Mesothelial cell of epicardium (in vitro differentiated cells): ENCODE data around the gene TMEM150B. TPM values are rescaled to one million over a fixed set of nuclear protein-coding genes. Genes with fewer than 3 reads are reported as not detected.

Experiments used
- DNase-seq, 2 experiments: peaks; one replicate each; pipeline ENCODE4 v3.0.0; 2021; ENCODE audit warnings: low spot score in 2 of 2; ENCODE audit not compliant: unreplicated experiment in 2 of 2
- H3K27ac Mint-ChIP-seq: 2 replicates; pipeline ENCODE4 v1.8.0; 2021; ENCODE audit warnings: mixed read lengths
- H3K27me3 Mint-ChIP-seq: 2 replicates; pipeline ENCODE4 v1.8.0; 2021; ENCODE audit warnings: low read depth, mixed read lengths
- H3K36me3 Mint-ChIP-seq: 2 replicates; pipeline ENCODE4 v1.8.0; 2021; ENCODE audit warnings: mixed read lengths
- H3K4me1 Mint-ChIP-seq: 2 replicates; pipeline ENCODE4 v1.8.0; 2021; ENCODE audit warnings: mixed read lengths
- H3K4me3 Mint-ChIP-seq: 2 replicates; pipeline ENCODE4 v1.8.0; 2021; ENCODE audit warnings: mild to moderate bottlenecking, moderate library complexity, mixed read lengths
- H3K9me3 Mint-ChIP-seq: 2 replicates; pipeline ENCODE4 v1.8.0; 2021; ENCODE audit warnings: mixed read lengths
- CTCF ChIP-seq: fragments of 200-600 bp; sonication (generic); IDR thresholded peaks from one replicate; pipeline ENCODE4 v1.5.0; 2021; ENCODE audit warnings: antibody characterized with exemption; ENCODE audit not compliant: unreplicated experiment
- total RNA-seq: library from RNA; stranded (reverse); gene quantifications from 3 replicates; pipeline ENCODE4 v1.2.1, GENCODE V29; 2021

TMEM150B gene
- total RNA-seq, 1 donor from 2014 or later: not detected

DNA sequence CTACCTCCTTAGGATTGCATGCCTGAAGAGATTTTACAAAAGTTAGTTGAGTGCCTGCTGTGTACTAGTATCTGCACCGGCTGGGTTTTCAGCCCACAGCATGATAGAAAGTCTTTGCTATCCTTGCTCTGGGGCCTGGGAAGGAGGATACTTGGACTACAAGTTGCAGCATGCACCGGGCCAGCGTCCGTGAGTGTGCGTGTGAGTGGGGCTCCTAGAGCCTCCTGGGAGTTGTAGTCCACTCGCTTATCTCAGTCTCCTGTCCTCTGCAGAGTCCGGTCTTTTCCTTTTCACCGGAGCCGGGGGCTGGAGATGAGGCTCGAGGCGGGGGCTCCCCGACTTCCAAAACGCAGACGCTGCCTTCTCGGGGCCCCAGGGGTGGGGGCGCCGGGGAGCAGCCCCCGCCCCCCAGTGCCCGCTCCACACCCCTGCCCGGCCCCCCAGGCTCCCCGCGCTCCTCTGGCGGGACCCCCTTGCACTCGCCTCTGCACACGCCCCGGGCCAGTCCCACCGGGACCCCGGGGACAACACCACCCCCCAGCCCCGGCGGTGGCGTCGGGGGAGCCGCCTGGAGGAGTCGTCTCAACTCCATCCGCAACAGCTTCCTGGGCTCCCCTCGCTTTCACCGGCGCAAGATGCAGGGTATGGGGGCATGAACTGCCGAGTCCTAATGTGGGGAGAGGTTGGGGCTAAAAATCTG is 20.7 kb downstream of the TMEM150B start:
- no peak overlapping the region for H3K27ac Mint-ChIP-seq
- no peaks in the 10 kb centered on the region for H3K27me3 Mint-ChIP-seq
- H3K4me1 Mint-ChIP-seq: peaks cover 6% of the 10 kb centered on the region
- peaks cover 31% of the 10 kb centered on the region for H3K36me3 Mint-ChIP-seq
- no peak for TF ChIP-seq CTCF
- H3K4me3 Mint-ChIP-seq: no peak overlapping the region
- no peak for DNase-seq
- H3K9me3 Mint-ChIP-seq: no peaks in the 10 kb centered on the region

DNA sequence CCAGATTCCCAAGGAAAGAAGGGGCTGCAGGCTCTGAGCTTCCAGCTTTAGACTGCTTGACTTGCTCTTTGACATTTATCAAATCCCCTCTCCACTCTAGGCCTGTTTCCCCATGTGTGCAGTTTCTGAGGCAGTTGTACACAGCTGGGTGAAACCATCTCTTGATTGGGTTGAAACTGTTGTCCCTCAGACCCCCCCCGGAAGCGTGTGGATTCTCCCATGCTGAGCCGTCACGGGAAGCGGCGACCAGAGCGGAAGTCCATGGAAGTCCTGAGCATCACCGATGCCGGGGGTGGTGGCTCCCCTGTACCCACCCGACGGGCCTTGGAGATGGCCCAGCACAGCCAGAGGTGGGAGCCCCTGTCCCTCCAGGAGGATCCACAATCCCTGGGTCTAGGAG is 21.7 kb downstream of the TMEM150B start:
- no peak for TF ChIP-seq CTCF
- no peak for DNase-seq
- no peaks in the 10 kb centered on the region for H3K9me3 Mint-ChIP-seq
- no peak overlapping the region for H3K27ac Mint-ChIP-seq
- H3K27me3 Mint-ChIP-seq: no peaks in the 10 kb centered on the region
- H3K4me3 Mint-ChIP-seq: no peak overlapping the region
- peaks cover 25% of the 10 kb centered on the region for H3K36me3 Mint-ChIP-seq
- peaks cover 6% of the 10 kb centered on the region for H3K4me1 Mint-ChIP-seq

GRCh38 chr19:55302318-55302703 is 22.8 kb downstream of the TMEM150B start:
- H3K4me1 Mint-ChIP-seq: peaks cover 6% of the 10 kb centered on the region
- TF ChIP-seq CTCF: no peak
- H3K9me3 Mint-ChIP-seq: no peaks in the 10 kb centered on the region
- H3K4me3 Mint-ChIP-seq: no peak overlapping the region
- no peaks in the 10 kb centered on the region for H3K27me3 Mint-ChIP-seq
- no peak for DNase-seq
- H3K36me3 Mint-ChIP-seq: peaks cover 24% of the 10 kb centered on the region
- H3K27ac Mint-ChIP-seq: no peak overlapping the region

DNA sequence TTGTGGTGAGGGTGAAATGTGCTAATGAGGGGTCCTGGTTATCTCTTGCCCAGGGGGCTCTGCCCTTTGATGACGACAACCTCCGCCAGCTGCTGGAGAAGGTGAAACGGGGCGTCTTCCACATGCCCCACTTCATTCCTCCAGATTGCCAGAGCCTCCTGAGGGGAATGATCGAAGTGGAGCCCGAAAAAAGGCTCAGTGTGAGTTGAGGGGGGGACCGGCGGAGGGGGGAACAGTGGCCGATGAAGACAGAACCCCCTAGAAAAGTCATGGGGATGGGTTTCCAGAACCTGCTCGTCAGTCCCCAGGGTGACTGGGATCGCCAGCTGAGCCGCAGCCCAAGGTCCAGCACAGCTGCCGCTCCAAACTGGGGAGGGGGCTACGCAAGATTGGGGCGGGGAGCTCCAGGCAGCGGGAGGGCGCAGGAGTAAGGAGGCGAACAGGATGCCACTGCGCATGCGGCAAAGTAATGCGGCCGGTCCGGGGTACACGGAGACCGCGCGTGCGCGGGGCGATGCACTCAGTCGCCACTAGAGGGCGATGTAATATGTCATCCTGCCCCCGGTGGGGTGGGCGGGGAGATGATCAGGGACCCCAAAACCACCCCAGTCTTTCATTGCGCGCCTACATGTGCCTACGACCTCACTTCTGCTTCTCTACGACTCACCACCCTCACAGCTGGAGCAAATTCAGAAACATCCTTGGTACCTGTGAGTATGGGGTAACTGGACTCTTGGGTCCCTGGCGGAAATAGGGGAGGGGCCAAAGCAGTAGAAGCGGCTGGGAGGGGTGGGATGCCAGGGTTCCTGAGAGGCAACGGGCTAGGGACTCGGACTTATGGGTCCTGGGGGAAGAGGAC is 23.5 kb downstream of the TMEM150B start:
- Mint-ChIP-seq H3K4me1 (peaks cover 6% of the 10 kb centered on the region), H3K27ac (no peak overlapping the region), H3K36me3 (peaks cover 22% of the 10 kb centered on the region), H3K27me3 (no peaks in the 10 kb centered on the region), H3K9me3 (no peaks in the 10 kb centered on the region), H3K4me3 (peak overlapping the region; percentile 66)
- DNase-seq: peak; percentile 89 to 98
- TF ChIP-seq CTCF: peak; percentile 99

DNA sequence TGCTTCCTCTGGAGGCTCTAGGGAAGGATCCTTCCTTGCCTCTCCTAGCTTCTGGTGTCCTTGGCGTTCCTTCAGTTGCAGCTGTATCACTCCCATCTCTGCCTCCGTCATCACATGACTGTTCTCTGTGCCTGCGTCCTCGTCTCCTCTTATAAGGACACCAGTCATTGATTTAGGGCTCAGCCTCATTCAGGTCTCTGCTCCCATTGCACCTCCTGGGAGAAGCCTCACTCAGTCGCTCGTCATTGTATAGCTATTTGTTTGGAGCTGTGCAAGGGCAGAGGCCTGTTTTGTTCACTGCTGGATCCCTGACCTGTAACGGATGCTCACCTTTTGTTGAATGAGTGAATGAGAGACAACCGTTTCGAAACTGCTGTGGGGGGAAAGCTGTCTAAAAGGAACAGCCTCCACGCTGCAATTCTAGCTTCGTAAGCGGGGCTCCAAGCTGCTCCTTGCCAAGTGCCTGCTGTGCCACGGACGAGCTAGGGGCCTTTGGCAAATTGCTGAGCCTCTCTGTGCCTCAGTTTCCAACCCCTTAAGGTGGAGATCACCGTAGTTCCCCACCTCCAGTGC is 24.2 kb downstream of the TMEM150B start:
- H3K36me3 Mint-ChIP-seq: peaks cover 23% of the 10 kb centered on the region
- H3K9me3 Mint-ChIP-seq: no peaks in the 10 kb centered on the region
- TF ChIP-seq CTCF: no peak
- no peak for DNase-seq
- no peak overlapping the region for H3K27ac Mint-ChIP-seq
- H3K4me1 Mint-ChIP-seq: peaks cover 6% of the 10 kb centered on the region
- peak overlapping the region; percentile 66 for H3K4me3 Mint-ChIP-seq
- H3K27me3 Mint-ChIP-seq: no peaks in the 10 kb centered on the region
